Activated CD8-positive, alpha-beta T cell treated with anti-CD3 and anti-CD28 coated beads for 36 hours (primary cell): ENCODE data around the gene TALDO1. TPM values are rescaled to one million over a fixed set of nuclear protein-coding genes. Genes with fewer than 3 reads are reported as not detected.

Source experiments
- ATAC-seq: fragments of 200-7000 bp; cut with Tn5 transposase; one replicate; pipeline ENCODE4 v1.10.0; 2021; ENCODE audit warnings: mild to moderate bottlenecking, moderate library complexity
- CTCF ChIA-PET: fragments of 350-600 bp; sonication (Branson Sonifier 250); formaldehyde crosslinking; loops from one replicate; lab custom pipeline; 2021; ENCODE audit warnings: antibody characterized with exemption; lab: Charles Lee
- POLR2A ChIA-PET: fragments of 350-600 bp; sonication (Branson Sonifier 250); formaldehyde crosslinking; loops from one replicate; lab custom pipeline; 2021; ENCODE audit warnings: antibody characterized with exemption; lab: Charles Lee
- DNase-seq: peaks from one replicate; pipeline ENCODE4 v3.0.0-alpha.2; 2020
- H3K27ac Mint-ChIP-seq: one replicate; pipeline ENCODE4 v1.8.0; 2021; ENCODE audit warnings: mild to moderate bottlenecking, mixed read lengths
- H3K27me3 Mint-ChIP-seq: one replicate; pipeline ENCODE4 v1.8.0; 2021; ENCODE audit warnings: mixed read lengths
- H3K36me3 Mint-ChIP-seq: one replicate; pipeline ENCODE4 v1.8.0; 2021; ENCODE audit warnings: low read depth, mixed read lengths
- H3K4me1 Mint-ChIP-seq: one replicate; pipeline ENCODE4 v1.8.0; 2021; ENCODE audit warnings: low read depth, mixed read lengths
- H3K4me3 Mint-ChIP-seq: one replicate; pipeline ENCODE4 v1.8.0; 2021; ENCODE audit warnings: mild to moderate bottlenecking, moderate library complexity, mixed read lengths
- H3K9me3 Mint-ChIP-seq: one replicate; pipeline ENCODE4 v1.8.0; 2021; ENCODE audit warnings: mixed read lengths
- intact Hi-C: fragments of 100-400 bp; cut with micrococcal nuclease; formaldehyde crosslinking; loops from one replicate; pipeline ENCODE4 v1.10.0; 2022
- total RNA-seq, 2 experiments: library from RNA; stranded (reverse); gene quantifications; one replicate each; pipeline ENCODE4 v1.2.3, GENCODE V29; 2021
- TF ChIP-seq, protein P1 (sequence below): fragments of 200-600 bp; IDR thresholded peaks from one replicate; pipeline ENCODE4 v1.8.0; 2022; ENCODE audit warnings: antibody characterized with exemption, mild to moderate bottlenecking

Gene TALDO1
- total RNA-seq, 2 experiments from 2014 or later, result 234 to 241 TPM

DNA sequence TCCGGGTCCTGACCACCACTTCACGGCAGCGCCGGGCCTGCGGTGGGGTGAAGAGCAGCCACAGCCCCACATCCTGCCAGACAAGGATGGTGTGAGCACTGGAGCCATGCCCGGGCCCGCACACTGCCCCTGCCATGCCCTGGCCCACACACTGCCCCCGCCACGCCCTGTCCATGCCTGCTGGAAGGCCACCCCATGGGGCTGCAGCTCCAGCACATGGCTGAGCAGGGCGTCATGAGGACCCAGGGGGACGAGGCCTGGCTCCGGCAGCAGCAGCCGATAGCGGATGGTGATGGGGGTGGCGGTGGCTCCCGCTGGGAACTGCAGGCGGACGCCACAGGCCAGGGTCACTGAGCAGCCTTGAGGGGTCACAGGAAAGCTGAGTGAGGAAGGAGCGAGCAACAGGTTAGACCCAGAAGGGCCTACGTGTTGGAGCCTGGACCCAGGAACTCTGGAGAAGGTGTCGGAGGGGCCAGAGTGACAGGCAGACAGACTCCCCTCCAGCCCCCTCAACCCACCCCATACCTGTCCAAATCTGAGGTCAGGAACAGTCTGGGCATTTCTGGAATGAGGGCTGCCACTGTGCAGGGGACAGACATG, 54.9 kb downstream of the TALDO1 start:
- Mint-ChIP-seq H3K27ac (no peak overlapping the region), H3K9me3 (no peaks in the 10 kb centered on the region), H3K4me1 (no peaks in the 10 kb centered on the region), H3K36me3 (peaks cover 2% of the 10 kb centered on the region), H3K4me3 (no peak overlapping the region), H3K27me3 (no peaks in the 10 kb centered on the region)
- no peak for DNase-seq
- no peak for ATAC-seq
- POLR2A ChIA-PET, result interaction anchor here (3.5 kb wide), 1 partner anchor 10 kb away, joined by 22 read pairs; no protein-coding TSS in a partner anchor
- CTCF ChIA-PET, result no interaction called here
- intact Hi-C loops, result no loop called here
- TF ChIP-seq, protein P1, sequence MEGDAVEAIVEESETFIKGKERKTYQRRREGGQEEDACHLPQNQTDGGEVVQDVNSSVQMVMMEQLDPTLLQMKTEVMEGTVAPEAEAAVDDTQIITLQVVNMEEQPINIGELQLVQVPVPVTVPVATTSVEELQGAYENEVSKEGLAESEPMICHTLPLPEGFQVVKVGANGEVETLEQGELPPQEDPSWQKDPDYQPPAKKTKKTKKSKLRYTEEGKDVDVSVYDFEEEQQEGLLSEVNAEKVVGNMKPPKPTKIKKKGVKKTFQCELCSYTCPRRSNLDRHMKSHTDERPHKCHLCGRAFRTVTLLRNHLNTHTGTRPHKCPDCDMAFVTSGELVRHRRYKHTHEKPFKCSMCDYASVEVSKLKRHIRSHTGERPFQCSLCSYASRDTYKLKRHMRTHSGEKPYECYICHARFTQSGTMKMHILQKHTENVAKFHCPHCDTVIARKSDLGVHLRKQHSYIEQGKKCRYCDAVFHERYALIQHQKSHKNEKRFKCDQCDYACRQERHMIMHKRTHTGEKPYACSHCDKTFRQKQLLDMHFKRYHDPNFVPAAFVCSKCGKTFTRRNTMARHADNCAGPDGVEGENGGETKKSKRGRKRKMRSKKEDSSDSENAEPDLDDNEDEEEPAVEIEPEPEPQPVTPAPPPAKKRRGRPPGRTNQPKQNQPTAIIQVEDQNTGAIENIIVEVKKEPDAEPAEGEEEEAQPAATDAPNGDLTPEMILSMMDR, result no peak

- TF ChIP-seq, protein P1, result no peak
- H3K9me3 Mint-ChIP-seq, result no peaks in the 10 kb centered on the region
- no peaks in the 10 kb centered on the region for H3K27me3 Mint-ChIP-seq
- intact Hi-C loops, result no loop called here
- H3K4me3 Mint-ChIP-seq, result peak overlapping the region; percentile 38
- ChIA-PET CTCF (no interaction called here), POLR2A (interaction anchor here (1.0 to 3.5 kb wide), 3 partner anchors 9 to 16 kb away, joined by 3 to 22 read pairs (median 3); partner anchors contain the start of gene PNPLA2)
- no peak overlapping the region for H3K27ac Mint-ChIP-seq
- no peak for DNase-seq
- peaks cover 2% of the 10 kb centered on the region for H3K4me1 Mint-ChIP-seq
- no peak for ATAC-seq
- H3K36me3 Mint-ChIP-seq, result peaks cover 3% of the 10 kb centered on the region
Observed at GRCh38 chr11:802693-803466, 55.6 kb downstream of the TALDO1 start.

DNA sequence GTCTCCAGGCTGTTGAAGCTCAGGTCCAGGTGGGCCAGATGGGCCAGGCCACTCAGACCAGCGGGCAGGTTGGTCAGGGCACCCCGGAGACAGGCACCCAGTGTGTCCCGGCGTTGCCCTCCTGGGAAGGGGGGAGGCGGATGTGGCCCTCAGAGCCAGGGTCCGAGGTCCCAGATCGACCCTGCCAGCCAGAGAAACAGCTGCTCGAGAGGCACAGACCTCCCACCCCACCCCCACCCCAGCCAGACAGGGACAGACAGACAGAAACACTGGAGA, 56.1 kb downstream of the TALDO1 start:
- TF ChIP-seq, protein P1, result no peak
- H3K4me1 Mint-ChIP-seq, result peaks cover 3% of the 10 kb centered on the region
- no peak for DNase-seq
- ChIA-PET CTCF (no interaction called here), POLR2A (interaction anchor here (1.0 to 3.5 kb wide), 4 partner anchors 9 to 15 kb away, joined by 3 to 22 read pairs (median 3); partner anchors contain the start of gene PNPLA2)
- H3K27me3 Mint-ChIP-seq, result no peaks in the 10 kb centered on the region
- H3K36me3 Mint-ChIP-seq, result peaks cover 4% of the 10 kb centered on the region
- intact Hi-C loops, result no loop called here
- peak overlapping the region; percentile 79 for H3K4me3 Mint-ChIP-seq
- no peak overlapping the region for H3K27ac Mint-ChIP-seq
- no peak for ATAC-seq
- no peaks in the 10 kb centered on the region for H3K9me3 Mint-ChIP-seq

- intact Hi-C loops, result no loop called here
- Mint-ChIP-seq H3K4me3 (peak overlapping the region; percentile 79), H3K27ac (peak overlapping the region; percentile 81), H3K4me1 (peaks cover 6% of the 10 kb centered on the region), H3K9me3 (no peaks in the 10 kb centered on the region), H3K27me3 (no peaks in the 10 kb centered on the region), H3K36me3 (peaks cover 4% of the 10 kb centered on the region)
- CTCF ChIA-PET, result interaction anchor here (1.0 kb wide), 1 partner anchor 20 kb away, joined by 4 read pairs; no protein-coding TSS in a partner anchor
- POLR2A ChIA-PET, result interaction anchor here (0.6 to 3.5 kb wide), 8 partner anchors 8 to 360 kb away, joined by 3 to 22 read pairs (median 3); partner anchors contain the start of gene PNPLA2
- ATAC-seq, result no peak
- TF ChIP-seq, protein P1, result no peak
- no peak for DNase-seq
Observed at GRCh38 chr11:803770-804598, 56.7 kb downstream of the TALDO1 start.
